H9 (cell line): ENCODE measurements around the gene NBEA. TPM values are rescaled to one million over a fixed set of nuclear protein-coding genes. Genes with fewer than 3 reads are reported as not detected.
A peak's percentile ranks its signal among the peaks of the same experiment; 100 is the strongest.

Source experiments
- DNase-seq: peaks from one replicate; pipeline ENCODE4 v3.0.0-alpha.2; 2017
- H2AFZ ChIP-seq: one replicate; pipeline ENCODE4 v1.6.1; 2013; ENCODE audit warnings: mild to moderate bottlenecking, low read length, control low read depth, moderate library complexity
- H2AK5ac ChIP-seq: 2 replicates; pipeline ENCODE4 v1.6.1; 2013; ENCODE audit warnings: low read length, control low read depth, mixed read lengths; ENCODE audit not compliant: insufficient read length
- H2BK120ac ChIP-seq: one replicate; pipeline ENCODE4 v1.6.1; 2013; ENCODE audit warnings: low read depth, mild to moderate bottlenecking, low read length, control low read depth, inconsistent platforms; ENCODE audit not compliant: poor library complexity, severe bottlenecking
- H2BK12ac ChIP-seq: 2 replicates; pipeline ENCODE4 v1.6.1; 2013; ENCODE audit warnings: low read length, control low read depth, mixed read lengths, low read depth; ENCODE audit not compliant: insufficient read length
- H2BK15ac ChIP-seq: 2 replicates; pipeline ENCODE4 v1.6.1; 2013; ENCODE audit warnings: low read depth, low read length, control low read depth
- H2BK20ac ChIP-seq: one replicate; pipeline ENCODE4 v1.6.1; 2013; ENCODE audit warnings: low read depth, mild to moderate bottlenecking, low read length, control low read depth, inconsistent platforms; ENCODE audit not compliant: poor library complexity, severe bottlenecking
- H2BK5ac ChIP-seq: 2 replicates; pipeline ENCODE4 v1.6.1; 2013; ENCODE audit warnings: low read length, control low read depth, mixed read lengths; ENCODE audit not compliant: insufficient read length
- H3K14ac ChIP-seq: 2 replicates; pipeline ENCODE4 v1.6.1; 2013; ENCODE audit warnings: low read length, control low read depth; ENCODE audit not compliant: insufficient read depth
- H3K18ac ChIP-seq: 2 replicates; pipeline ENCODE4 v1.6.1; 2013; ENCODE audit warnings: low read depth, mild to moderate bottlenecking, mixed read lengths, low read length, control low read depth; ENCODE audit not compliant: insufficient read length
- H3K23ac ChIP-seq: 2 replicates; pipeline ENCODE4 v1.6.1; 2013; ENCODE audit warnings: low read length, control low read depth, mixed read lengths, low read depth; ENCODE audit not compliant: insufficient read length
- H3K23me2 ChIP-seq: 2 replicates; pipeline ENCODE4 v1.6.1; 2013; ENCODE audit warnings: low read depth, mild to moderate bottlenecking, mixed read lengths, low read length, control low read depth; ENCODE audit not compliant: insufficient read length, poor library complexity, severe bottlenecking
- H3K27ac ChIP-seq: 2 replicates; pipeline ENCODE4 v1.5.1; 2013; ENCODE audit warnings: low read length, control low read depth, mixed read lengths, low read depth; ENCODE audit not compliant: insufficient read length
- H3K27me3 ChIP-seq: 2 replicates; pipeline ENCODE4 v1.6.1; 2013; ENCODE audit warnings: low read length, control low read depth, inconsistent platforms; ENCODE audit not compliant: insufficient read depth
- H3K4ac ChIP-seq: 2 replicates; pipeline ENCODE4 v1.6.1; 2013; ENCODE audit warnings: low read depth, mild to moderate bottlenecking, control low read depth, inconsistent platforms, low read length, moderate library complexity
- H3K4me1 ChIP-seq: 2 replicates; pipeline ENCODE4 v1.6.1; 2013; ENCODE audit warnings: low read length, control low read depth, inconsistent platforms; ENCODE audit not compliant: insufficient read depth
- H3K4me2 ChIP-seq: 2 replicates; pipeline ENCODE4 v1.6.1; 2013; ENCODE audit warnings: low read length, control low read depth, mixed read lengths; ENCODE audit not compliant: insufficient read length, insufficient read depth
- H3K56ac ChIP-seq: 2 replicates; pipeline ENCODE4 v1.6.1; 2013; ENCODE audit warnings: low read depth, mild to moderate bottlenecking, mixed read lengths, low read length, control low read depth; ENCODE audit not compliant: insufficient read length
- H3K79me1 ChIP-seq: 2 replicates; pipeline ENCODE4 v1.6.1; 2013; ENCODE audit warnings: low read depth, mild to moderate bottlenecking, moderate library complexity, low read length, control low read depth, inconsistent platforms; ENCODE audit not compliant: insufficient read depth, poor library complexity, severe bottlenecking
- H3K79me2 ChIP-seq: 2 replicates; pipeline ENCODE4 v1.6.1; 2013; ENCODE audit warnings: low read length, control low read depth, inconsistent platforms; ENCODE audit not compliant: insufficient read depth
- H3K9ac ChIP-seq: 2 replicates; pipeline ENCODE4 v1.6.1; 2013; ENCODE audit warnings: low read length, control low read depth, mixed read lengths; ENCODE audit not compliant: insufficient read length; ENCODE audit errors: extremely low read depth
- H3K9me3 ChIP-seq: one replicate; pipeline ENCODE4 v1.6.1; 2013; ENCODE audit warnings: low read depth, low read length, inconsistent platforms; ENCODE audit not compliant: control insufficient read depth
- H3T11ph ChIP-seq: one replicate; pipeline ENCODE4 v1.6.1; 2013; ENCODE audit warnings: mild to moderate bottlenecking, low read length, control low read depth, inconsistent platforms
- H4K20me1 ChIP-seq: one replicate; pipeline ENCODE4 v1.6.1; 2013; ENCODE audit not compliant: control insufficient read depth, insufficient read length, insufficient read depth
- H4K5ac ChIP-seq: 2 replicates; pipeline ENCODE4 v1.6.1; 2013; ENCODE audit warnings: low read depth, mild to moderate bottlenecking, mixed read lengths, low read length, control low read depth; ENCODE audit not compliant: insufficient read length
- H4K8ac ChIP-seq: replicated peaks from 2 replicates; pipeline ENCODE4 v1.6.1; 2013; ENCODE audit warnings: low read length, control low read depth, mixed read lengths, low read depth; ENCODE audit not compliant: insufficient read length
- H4K91ac ChIP-seq: 2 replicates; pipeline ENCODE4 v1.6.1; 2013; ENCODE audit warnings: low read depth, mild to moderate bottlenecking, moderate library complexity, mixed read lengths, low read length, control low read depth; ENCODE audit not compliant: insufficient read length
- H3K27ac Mint-ChIP-seq, 3 experiments: 2 replicates in 2 of 3; 3 replicates in 1 of 3; pipeline ENCODE4 v1.8.0; 2020 to 2021; ENCODE audit warnings: mixed read lengths in 3 of 3, mild to moderate bottlenecking in 1 of 3, moderate library complexity in 1 of 3
- H3K27me3 Mint-ChIP-seq: 2 replicates; pipeline ENCODE4 v1.8.0; 2021; ENCODE audit warnings: low read depth, mild to moderate bottlenecking, moderate library complexity, mixed read lengths
- H3K36me3 Mint-ChIP-seq, 3 experiments: 2 replicates in 2 of 3; 3 replicates in 1 of 3; pipeline ENCODE4 v1.8.0; 2020 to 2021; ENCODE audit warnings: low read depth in 3 of 3, mixed read lengths in 3 of 3; ENCODE audit not compliant: insufficient read depth in 1 of 3
- H3K4me1 Mint-ChIP-seq, 2 experiments: 2 replicates each; pipeline ENCODE4 v1.8.0; 2020; ENCODE audit warnings: mixed read lengths in 2 of 2
- H3K4me3 Mint-ChIP-seq, 2 experiments: 2 replicates in 1 of 2; 3 replicates in 1 of 2; pipeline ENCODE4 v1.8.0; 2020 to 2021; ENCODE audit warnings: mild to moderate bottlenecking in 2 of 2, mixed read lengths in 2 of 2, moderate library complexity in 1 of 2
- H3K9me3 Mint-ChIP-seq, 2 experiments: 2 replicates in 1 of 2; 3 replicates in 1 of 2; pipeline ENCODE4 v1.8.0; 2020; ENCODE audit warnings: mild to moderate bottlenecking in 2 of 2, mixed read lengths in 2 of 2, moderate library complexity in 1 of 2
- CTCF ChIP-seq: fragments of 200-600 bp; sonication (generic); conservative IDR thresholded peaks from 3 replicates; pipeline ENCODE4 v1.8.0; 2021; ENCODE audit warnings: antibody characterized with exemption, mild to moderate bottlenecking
- WGBS: extraction: QIAGEN DNeasy Blood & Tissue Kit; methylation state at CpG from one replicate; pipeline ENCODE4 v1.1.7; 2013; ENCODE audit warnings: missing lambda C conversion rate, low lambda C conversion rate, mixed read lengths; ENCODE audit not compliant: insufficient read length; ENCODE audit errors: extremely low coverage; 5-methylcytosine and 5-hydroxymethylcytosine counted together
- total RNA-seq: library from RNA; stranded (reverse); gene quantifications from 2 replicates; pipeline ENCODE4 v1.2.1, GENCODE V29; 2021

The NBEA gene
- total RNA-seq, 1 experiment from 2014 or later, result 17.3 TPM

GRCh38 chr13:35470671-35471661 is 528.9 kb downstream of the NBEA start:
- Histone ChIP-seq H3K79me2 (no peaks in the 10 kb centered on the region), H4K20me1 (no peaks in the 10 kb centered on the region), H3K27me3 (peaks cover 36% of the 10 kb centered on the region), H3K4me1 (peaks cover 2% of the 10 kb centered on the region; the same call in 1 of the 2 replicates), H3K9ac (peak overlapping the region; percentile 45), H4K91ac (no peak overlapping the region), H4K5ac (no peak overlapping the region), H3K23ac (no peak overlapping the region), H2BK20ac (no peak overlapping the region), H2AK5ac (no peak overlapping the region), H3K56ac (no peak overlapping the region), H3K23me2 (peaks cover 21% of the 10 kb centered on the region), H3T11ph (no peak overlapping the region), H2BK15ac (no peak overlapping the region), H3K4me2 (peak overlapping the region; percentile 62), H2BK120ac (no peak overlapping the region), H2AFZ (no peak overlapping the region), H4K8ac (no peak overlapping the region), H2BK12ac (no peak overlapping the region), H3K27ac (no peak overlapping the region), H3K14ac (peak overlapping the region; percentile 88), H3K4ac (no peak overlapping the region), H3K18ac (peak overlapping the region; percentile 32), H3K79me1 (no peaks in the 10 kb centered on the region), H2BK5ac (no peak overlapping the region), H3K9me3 (no peaks in the 10 kb centered on the region)
- Mint-ChIP-seq H3K36me3 (no peaks in the 10 kb centered on the region), H3K27ac (0 out of 7 replicates have a peak overlapping the region, but pooled peaks of 1 of the 3 experiments have one; percentile 61), H3K9me3 (no peaks in the 10 kb centered on the region; a peak in 1 of 5 replicates), H3K27me3 (peaks cover 78% of the 10 kb centered on the region), H3K4me3 (peak overlapping the region; percentile 76 to 85), H3K4me1 (peaks cover 37 to 48% of the 10 kb centered on the region in 2 experiments)
- no CpG with 5 or more reads among the region's 68 CpGs for WGBS
- no peak for TF ChIP-seq CTCF
- peak; percentile 75 for DNase-seq
